Natural killer cell (primary cell): ENCODE results near the gene IL10. TPM values are rescaled to one million over a fixed set of nuclear protein-coding genes. Genes with fewer than 3 reads are reported as not detected.

ENCODE experiments used
- ATAC-seq, 3 donors: fragments of 150-1000 bp in 2 of 3; fragments of 200-7000 bp in 1 of 3; cut with Tn5 transposase; 1 replicate in 1 of 3; 2 replicates in 2 of 3; pipeline ENCODE4 v1.10.0; 2021; ENCODE audit warnings: mild to moderate bottlenecking in 2 of 3, moderate library complexity in 2 of 3
- DNase-seq, 2 donors: peaks; one replicate each; pipeline versions ENCODE4 v3.0.0 to v3.0.0-alpha.2; 2013 to 2021; ENCODE audit warnings: mixed read lengths in 1 of 2
- H3K27ac ChIP-seq: one replicate; pipeline ENCODE4 v1.5.1; 2013; ENCODE audit warnings: mild to moderate bottlenecking, low read length
- H3K27me3 ChIP-seq: one replicate; pipeline ENCODE4 v1.6.1; 2013; ENCODE audit warnings: low read length; ENCODE audit not compliant: control insufficient read depth, insufficient read depth
- H3K36me3 ChIP-seq: one replicate; pipeline ENCODE4 v1.6.1; 2013; ENCODE audit warnings: low read length; ENCODE audit not compliant: control insufficient read depth, insufficient read depth
- H3K4me1 ChIP-seq: one replicate; pipeline ENCODE4 v1.6.1; 2013; ENCODE audit warnings: low read length; ENCODE audit not compliant: control insufficient read depth, insufficient read depth
- H3K4me3 ChIP-seq: one replicate; pipeline ENCODE4 v1.5.1; 2013; ENCODE audit warnings: low read length
- H3K9me3 ChIP-seq: one replicate; pipeline ENCODE4 v1.6.1; 2013; ENCODE audit warnings: low read length; ENCODE audit not compliant: control insufficient read depth, insufficient read depth
- H3K27ac Mint-ChIP-seq, 2 donors: one replicate each; pipeline ENCODE4 v1.8.0; 2022; ENCODE audit warnings: mild to moderate bottlenecking in 2 of 2, mixed read lengths in 2 of 2, moderate library complexity in 1 of 2
- H3K27me3 Mint-ChIP-seq, 2 donors: one replicate each; pipeline ENCODE4 v1.8.0; 2022; ENCODE audit warnings: low read depth in 2 of 2, mixed read lengths in 2 of 2
- H3K36me3 Mint-ChIP-seq: one replicate; pipeline ENCODE4 v1.8.0; 2022; ENCODE audit warnings: mixed read lengths
- H3K4me1 Mint-ChIP-seq, 2 donors: one replicate each; pipeline ENCODE4 v1.8.0; 2022; ENCODE audit warnings: mixed read lengths in 2 of 2
- H3K4me3 Mint-ChIP-seq: one replicate; pipeline ENCODE4 v1.8.0; 2022; ENCODE audit warnings: mild to moderate bottlenecking, moderate library complexity, mixed read lengths
- H3K9me3 Mint-ChIP-seq, 2 donors: one replicate each; pipeline ENCODE4 v1.8.0; 2022; ENCODE audit warnings: mixed read lengths in 2 of 2
- CTCF ChIP-seq: fragments of 200-600 bp; IDR thresholded peaks from one replicate; pipeline ENCODE4 v1.8.0; 2022; ENCODE audit warnings: antibody characterized with exemption
- WGBS: methylation state at CpG from one replicate; pipeline ENCODE4 v1.1.7; 2013; ENCODE audit warnings: missing lambda C conversion rate; ENCODE audit not compliant: insufficient coverage; 5-methylcytosine and 5-hydroxymethylcytosine counted together
- intact Hi-C: fragments of 100-400 bp; cut with micrococcal nuclease; formaldehyde crosslinking; loops from one replicate; pipeline ENCODE4 v1.14.2; 2022
- total RNA-seq, 4 donors: library from RNA; stranded (reverse); fragments of 120-200 nt in 1 of 4; gene quantifications; one replicate each; pipeline versions ENCODE4 v1.2.3 to v1.2.4, GENCODE V29; 2013 to 2022

IL10 gene
- total RNA-seq, 3 donors from 2014 or later (not counting 1 experiment from before 2014, with no cell fraction given) = 1.0 TPM; not detected in 2

- H3K36me3 Mint-ChIP-seq = no peaks in the 10 kb centered on the region
- WGBS = 99% methylated on average over 6 of the region's 6 CpGs
- Histone ChIP-seq H3K9me3 (no peaks in the 10 kb centered on the region), H3K27me3 (peaks cover 6% of the 10 kb centered on the region), H3K36me3 (no peaks in the 10 kb centered on the region), H3K4me3 (no peak overlapping the region), H3K27ac (no peak overlapping the region), H3K4me1 (peaks cover 16% of the 10 kb centered on the region)
- intact Hi-C loops = no loop called here
- H3K4me1 Mint-ChIP-seq = peaks cover 8 to 12% of the 10 kb centered on the region in 2 donors
- ATAC-seq (no peak), DNase-seq (no peak)
- no peaks in the 10 kb centered on the region for H3K9me3 Mint-ChIP-seq
- no peak overlapping the region for H3K27ac Mint-ChIP-seq
- no peak for TF ChIP-seq CTCF
- no peak overlapping the region for H3K4me3 Mint-ChIP-seq
- peaks cover 11 to 14% of the 10 kb centered on the region in 2 donors for H3K27me3 Mint-ChIP-seq
Measured at GRCh38 chr1:206761159-206761768, 11.0 kb downstream of the IL10 start.

GRCh38 chr1:206760590-206760989 lies 11.7 kb downstream of the IL10 start:
- no peak for ATAC-seq
- peaks cover 11 to 14% of the 10 kb centered on the region in 2 donors for H3K27me3 Mint-ChIP-seq

GRCh38 chr1:206757524-206758266 lies 14.6 kb downstream of the IL10 start:
- ATAC-seq (peak; percentile 66 to 81 (median 73)), DNase-seq (peak in 1 of 2 donors; percentile 80)
- intact Hi-C loops = no loop called here
- H3K36me3 Mint-ChIP-seq = no peaks in the 10 kb centered on the region
- H3K27me3 Mint-ChIP-seq = peaks cover 12 to 17% of the 10 kb centered on the region in 2 donors
- no peak overlapping the region for H3K4me3 ChIP-seq
- no peaks in the 10 kb centered on the region for H3K9me3 Mint-ChIP-seq
- no peaks in the 10 kb centered on the region for H3K36me3 ChIP-seq
- WGBS = 32% methylated on average over 12 of the region's 13 CpGs
- H3K27ac ChIP-seq = peak overlapping the region; percentile 1
- H3K9me3 ChIP-seq = no peaks in the 10 kb centered on the region
- no peaks in the 10 kb centered on the region for H3K4me1 Mint-ChIP-seq
- peaks cover 3% of the 10 kb centered on the region for H3K27me3 ChIP-seq
- TF ChIP-seq CTCF = no peak
- H3K27ac Mint-ChIP-seq = no peak overlapping the region
- peaks cover 8% of the 10 kb centered on the region for H3K4me1 ChIP-seq
- no peak overlapping the region for H3K4me3 Mint-ChIP-seq

More at GRCh38 chr1:206760590-206760989, 11.7 kb downstream of the IL10 start:
- H3K9me3 Mint-ChIP-seq = no peaks in the 10 kb centered on the region
- H3K27ac Mint-ChIP-seq = no peak overlapping the region
- peaks cover 1 to 5% of the 10 kb centered on the region in 2 donors for H3K4me1 Mint-ChIP-seq
- intact Hi-C loops = no loop called here
- no peak overlapping the region for H3K4me3 ChIP-seq
- no CpG with 5 or more reads among the region's 1 CpG for WGBS
- H3K4me1 ChIP-seq = peaks cover 9% of the 10 kb centered on the region
- no peaks in the 10 kb centered on the region for H3K9me3 ChIP-seq
- TF ChIP-seq CTCF = no peak
- H3K36me3 ChIP-seq = no peaks in the 10 kb centered on the region
- H3K36me3 Mint-ChIP-seq = no peaks in the 10 kb centered on the region
- no peak overlapping the region for H3K27ac ChIP-seq
- H3K4me3 Mint-ChIP-seq = no peak overlapping the region
- DNase-seq = no peak
- H3K27me3 ChIP-seq = peaks cover 6% of the 10 kb centered on the region
